Colonic mucosa (tissue), 4 donors: Measurements from ENCODE around the gene RAD51B. TPM values are rescaled to one million over a fixed set of nuclear protein-coding genes. Genes with fewer than 3 reads are reported as not detected.
"Not testable (repeated sequence)": the region's sequence is repeated elsewhere in the genome, so short reads cannot be mapped to it uniquely, and the experiment has no call there.

Experiments
- DNase-seq: peaks from one replicate; pipeline ENCODE4 v3.0.0-alpha.2; 2020
- H3K27ac ChIP-seq: fragments of 200-600 bp; one replicate; pipeline ENCODE4 v1.8.0; 2021
- H3K27me3 ChIP-seq: fragments of 200-600 bp; one replicate; pipeline ENCODE4 v1.8.0; 2021
- H3K36me3 ChIP-seq: fragments of 200-600 bp; one replicate; pipeline ENCODE4 v1.8.0; 2021
- H3K4me1 ChIP-seq: fragments of 200-600 bp; one replicate; pipeline ENCODE4 v1.8.0; 2021; ENCODE audit warnings: mild to moderate bottlenecking
- H3K4me3 ChIP-seq: fragments of 200-600 bp; one replicate; pipeline ENCODE4 v1.8.0; 2021
- H3K9ac ChIP-seq, 2 donors: one replicate each; pipeline ENCODE4 v1.7.0; 2013; ENCODE audit warnings: control low read depth in 2 of 2, low read depth in 2 of 2, low read length in 2 of 2
- H3K9me3 ChIP-seq: fragments of 200-600 bp; one replicate; pipeline ENCODE4 v1.8.0; 2021
- CTCF ChIP-seq: fragments of 200-600 bp; IDR thresholded peaks from one replicate; pipeline ENCODE4 v1.8.0; 2022; ENCODE audit warnings: antibody characterized with exemption, mild to moderate bottlenecking
- intact Hi-C: fragments of 100-400 bp; cut with DNase I; formaldehyde crosslinking; loops from one replicate; pipeline ENCODE4 v1.14.1; 2022
- total RNA-seq, 2 donors: library from RNA; stranded (reverse); fragmentation: NEBNext Ultra II Directional in 1 of 2; extraction: Animal tissue kit (Norgen Biotek cat#: 25700) in 1 of 2; gene quantifications; one replicate each; pipeline ENCODE4 v1.2.1, GENCODE V29; 2021
- donor health status: healthy.
- donor health status: DM: no; HTN: no; CAD: no.
- donor health status: DM: no; HTN: no; CAD: no.

RAD51B gene
- total RNA-seq, 2 donors from 2014 or later, result 12.7 to 22.0 TPM

- no peak overlapping the region for H3K27ac ChIP-seq
- no peaks in the 10 kb centered on the region for H3K9me3 ChIP-seq
- H3K4me1 ChIP-seq, result no peaks in the 10 kb centered on the region
- DNase-seq, result no peak
- no peak for TF ChIP-seq CTCF
- H3K36me3 ChIP-seq, result no peaks in the 10 kb centered on the region
- H3K4me3 ChIP-seq, result no peak overlapping the region
- no peak overlapping the region for H3K9ac ChIP-seq
- intact Hi-C loops, result no loop called here
- H3K27me3 ChIP-seq, result no peaks in the 10 kb centered on the region
Observed at GRCh38 chr14:67982711-67983608, 163.4 kb downstream of the RAD51B start.

- TF ChIP-seq CTCF, result no peak
- H3K4me1 ChIP-seq, result no peaks in the 10 kb centered on the region
- no peak overlapping the region for H3K4me3 ChIP-seq
- H3K27ac ChIP-seq, result no peak overlapping the region
- H3K36me3 ChIP-seq, result no peaks in the 10 kb centered on the region
- DNase-seq, result no peak
- H3K9ac ChIP-seq, result no peak overlapping the region
- no peaks in the 10 kb centered on the region for H3K9me3 ChIP-seq
- intact Hi-C loops, result no loop called here
- H3K27me3 ChIP-seq, result no peaks in the 10 kb centered on the region
Observed at GRCh38 chr14:67984274-67984673, 164.7 kb downstream of the RAD51B start.

GRCh38 chr14:67986131-67986841 is 166.7 kb downstream of the RAD51B start:
- Histone ChIP-seq H3K27me3 (no peaks in the 10 kb centered on the region), H3K4me1 (no peaks in the 10 kb centered on the region), H3K27ac (no peak overlapping the region), H3K9ac (no peak overlapping the region), H3K4me3 (no peak overlapping the region), H3K36me3 (no peaks in the 10 kb centered on the region), H3K9me3 (no peaks in the 10 kb centered on the region)
- no peak for TF ChIP-seq CTCF
- no peak for DNase-seq
- intact Hi-C loops, result no loop called here

- H3K27ac ChIP-seq, result no peak overlapping the region
- no peak overlapping the region for H3K9ac ChIP-seq
- no peak overlapping the region for H3K4me3 ChIP-seq
- intact Hi-C loops, result no loop called here
- H3K36me3 ChIP-seq, result no peaks in the 10 kb centered on the region
- DNase-seq, result no peak
- no peaks in the 10 kb centered on the region for H3K9me3 ChIP-seq
- no peak for TF ChIP-seq CTCF
- H3K27me3 ChIP-seq, result no peaks in the 10 kb centered on the region
- H3K4me1 ChIP-seq, result no peaks in the 10 kb centered on the region
Observed at GRCh38 chr14:67987606-67988005, 168.0 kb downstream of the RAD51B start.

GRCh38 chr14:67988210-67988609 is 168.6 kb downstream of the RAD51B start:
- DNase-seq, H3K27me3 ChIP-seq, H3K27ac ChIP-seq, H3K4me1 ChIP-seq, intact Hi-C loops, H3K9ac ChIP-seq, H3K4me3 ChIP-seq, H3K36me3 ChIP-seq, H3K9me3 ChIP-seq: not testable (repeated sequence)

GRCh38 chr14:67990576-67990975 is 171.0 kb downstream of the RAD51B start:
- Histone ChIP-seq H3K9ac (no peak overlapping the region), H3K36me3 (no peaks in the 10 kb centered on the region), H3K9me3 (no peaks in the 10 kb centered on the region), H3K27me3 (no peaks in the 10 kb centered on the region), H3K4me3 (no peak overlapping the region), H3K27ac (no peak overlapping the region), H3K4me1 (no peaks in the 10 kb centered on the region)
- intact Hi-C loops, result no loop called here
- no peak for TF ChIP-seq CTCF
- no peak for DNase-seq
